CD14-positive monocyte (primary cell): ENCODE measurements around the gene MBP. TPM values are rescaled to one million over a fixed set of nuclear protein-coding genes. Genes with fewer than 3 reads are reported as not detected.

Experiments used
- DNase-seq, 3 donors: peaks; one replicate each; pipeline ENCODE4 v3.0.0-alpha.2; 2011 to 2022
- H2AFZ ChIP-seq: 2 replicates; pipeline ENCODE4 v1.6.0; 2012; ENCODE audit warnings: mild to moderate bottlenecking, low read depth, low read length, inconsistent platforms; ENCODE audit not compliant: insufficient read depth, poor library complexity, severe bottlenecking
- H3K27ac ChIP-seq, 2 donors: 1 replicate in 1 of 2; 2 replicates in 1 of 2; pipeline ENCODE4 v1.5.1; 2012 to 2013; ENCODE audit warnings: low read length in 2 of 2, control low read depth in 1 of 2, inconsistent platforms in 1 of 2, low read depth in 1 of 2, mild to moderate bottlenecking in 1 of 2
- H3K27me3 ChIP-seq, 2 donors: one replicate each; pipeline versions ENCODE4 v1.6.0 to v1.6.1; 2011 to 2013; ENCODE audit warnings: low read length in 2 of 2; ENCODE audit not compliant: control insufficient read depth in 2 of 2, insufficient read depth in 2 of 2
- H3K36me3 ChIP-seq, 2 donors: replicated peaks in 1 of 2; 1 replicate in 1 of 2; 2 replicates in 1 of 2; pipeline versions ENCODE4 v1.5.1 to v1.6.1; 2012 to 2013; ENCODE audit warnings: low read length in 2 of 2, control low read depth in 1 of 2, inconsistent platforms in 1 of 2, mild to moderate bottlenecking in 1 of 2; ENCODE audit not compliant: insufficient read depth in 2 of 2, control insufficient read depth in 1 of 2
- H3K4me1 ChIP-seq, 2 donors: 1 replicate in 1 of 2; 2 replicates in 1 of 2; pipeline versions ENCODE4 v1.5.1 to v1.6.1; 2012 to 2013; ENCODE audit warnings: low read length in 2 of 2, control low read depth in 1 of 2, inconsistent platforms in 1 of 2, mild to moderate bottlenecking in 1 of 2, moderate library complexity in 1 of 2; ENCODE audit not compliant: insufficient read depth in 2 of 2, control insufficient read depth in 1 of 2
- H3K4me2 ChIP-seq: replicated peaks from 2 replicates; pipeline ENCODE3; 2012; ENCODE audit warnings: low read length, moderate library complexity, mild to moderate bottlenecking; ENCODE audit not compliant: poor library complexity, severe bottlenecking; ENCODE audit errors: extremely low read depth
- H3K4me3 ChIP-seq, 3 experiments: fragments of 200-600 bp in 1 of 3; sonication (generic) in 1 of 3; replicated peaks in 1 of 3; 1 replicate in 2 of 3; 2 replicates in 1 of 3; pipeline ENCODE4 v1.5.1; 2011 to 2013; ENCODE audit warnings: low read length in 3 of 3, mild to moderate bottlenecking in 3 of 3, control low read depth in 2 of 3, low read depth in 2 of 3, inconsistent platforms in 1 of 3, moderate library complexity in 1 of 3
- H3K79me2 ChIP-seq: 2 replicates; pipeline ENCODE4 v1.6.0; 2012; ENCODE audit warnings: mild to moderate bottlenecking, control low read depth, inconsistent platforms, low read length, moderate library complexity; ENCODE audit not compliant: insufficient read depth
- H3K9ac ChIP-seq: 2 replicates; pipeline ENCODE4 v1.6.0; 2017; ENCODE audit warnings: low read length, mild to moderate bottlenecking; ENCODE audit not compliant: insufficient read depth, poor library complexity, severe bottlenecking
- H3K9me3 ChIP-seq, 2 donors: replicated peaks in 1 of 2; 1 replicate in 1 of 2; 2 replicates in 1 of 2; pipeline versions ENCODE4 v1.5.1 to v1.6.1; 2012 to 2013; ENCODE audit warnings: low read length in 2 of 2, control low read depth in 1 of 2; ENCODE audit not compliant: control insufficient read depth in 1 of 2, insufficient read depth in 1 of 2
- H4K20me1 ChIP-seq: 2 replicates; pipeline ENCODE4 v1.6.0; 2012; ENCODE audit warnings: mild to moderate bottlenecking, low read length, control low read depth, moderate library complexity; ENCODE audit not compliant: insufficient read depth
- H3K27ac Mint-ChIP-seq, 7 donors: one replicate each; pipeline ENCODE4 v1.8.0; 2020; ENCODE audit warnings: mild to moderate bottlenecking in 7 of 7, mixed read lengths in 7 of 7, moderate library complexity in 6 of 7, inconsistent platforms in 2 of 7
- H3K27me3 Mint-ChIP-seq, 3 donors: one replicate each; pipeline ENCODE4 v1.8.0; 2021 to 2022; ENCODE audit warnings: low read depth in 3 of 3, mild to moderate bottlenecking in 3 of 3, mixed read lengths in 3 of 3, moderate library complexity in 3 of 3, inconsistent platforms in 1 of 3
- H3K36me3 Mint-ChIP-seq, 2 donors: one replicate each; pipeline ENCODE4 v1.8.0; 2020; ENCODE audit warnings: mixed read lengths in 2 of 2, inconsistent platforms in 1 of 2, mild to moderate bottlenecking in 1 of 2
- H3K4me1 Mint-ChIP-seq: one replicate; pipeline ENCODE4 v1.8.0; 2020; ENCODE audit warnings: mild to moderate bottlenecking, mixed read lengths
- H3K4me3 Mint-ChIP-seq, 2 donors: one replicate each; pipeline ENCODE4 v1.8.0; 2020; ENCODE audit warnings: mild to moderate bottlenecking in 2 of 2, mixed read lengths in 2 of 2, moderate library complexity in 1 of 2
- H3K9me3 Mint-ChIP-seq, 7 donors: one replicate each; pipeline ENCODE4 v1.8.0; 2020 to 2022; ENCODE audit warnings: mixed read lengths in 7 of 7, mild to moderate bottlenecking in 6 of 7, moderate library complexity in 6 of 7, inconsistent platforms in 2 of 7
- WGBS: methylation state at CpG from one replicate; pipeline ENCODE4 v1.1.5; 2013; ENCODE audit warnings: missing lambda C conversion rate; ENCODE audit not compliant: insufficient coverage; 5-methylcytosine and 5-hydroxymethylcytosine counted together
- intact Hi-C, 2 donors: fragments of 100-400 bp; cut with micrococcal nuclease; formaldehyde crosslinking; loops; one replicate each; pipeline versions ENCODE4 v1.15.0 to v1.15.1; 2023
- polyA plus RNA-seq, 3 donors: library from polyadenylated mRNA; depleted of rRNA in 1 of 3; unstranded in 2 of 3; stranded (reverse) in 1 of 3; fragments of 300-500 nt in 2 of 3; fragments of >200 nt in 1 of 3; fragmentation: Illumina TruSeq in 2 of 3; gene quantifications; 1 replicate in 2 of 3; 2 replicates in 1 of 3; pipeline ENCODE4 v1.2.3, GENCODE V29; 2012 to 2021
- TF ChIP-seq, protein P1 (sequence below): fragments of 200-600 bp; IDR thresholded peaks from one replicate; pipeline ENCODE4 v1.8.0; 2022; ENCODE audit warnings: antibody characterized with exemption, mild to moderate bottlenecking

The MBP gene
- polyA plus RNA-seq, 3 donors = 47.7 to 81.0 (median 50.4) TPM

DNA sequence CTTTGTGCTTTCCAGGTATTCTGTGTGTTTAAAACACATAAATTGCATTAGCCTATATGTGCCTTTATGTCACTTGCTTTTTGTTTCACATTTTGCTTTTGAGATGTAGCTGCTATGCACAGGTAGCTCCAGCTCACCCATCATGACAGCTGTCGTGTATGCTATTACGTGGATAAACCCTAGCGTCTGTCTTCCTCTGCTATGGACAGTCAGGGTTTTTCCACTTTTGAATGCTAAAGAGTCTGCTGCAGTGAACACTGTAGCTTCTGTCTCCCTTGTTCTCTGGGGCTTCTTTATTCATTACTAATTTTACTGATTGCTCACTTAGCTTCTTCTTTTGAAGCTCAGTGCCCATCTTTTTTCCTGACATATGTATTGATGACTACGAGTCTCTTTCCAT lies 24.7 kb upstream of the MBP start:
- Histone ChIP-seq H3K9me3 (no peaks in the 10 kb centered on the region), H2AFZ (no peak overlapping the region), H3K27ac (no peak overlapping the region), H3K36me3 (no peaks in the 10 kb centered on the region), H4K20me1 (no peaks in the 10 kb centered on the region), H3K27me3 (no peaks in the 10 kb centered on the region), H3K4me3 (no peak overlapping the region), H3K4me1 (peaks cover 23 to 26% of the 10 kb centered on the region in 2 donors), H3K79me2 (no peaks in the 10 kb centered on the region), H3K4me2 (no peak overlapping the region), H3K9ac (no peak overlapping the region)
- Mint-ChIP-seq H3K4me1 (peaks cover 26% of the 10 kb centered on the region), H3K27me3 (peaks cover 0 to 1% (median 0%) of the 10 kb centered on the region in 3 donors), H3K4me3 (no peak overlapping the region), H3K9me3 (peaks cover 0 to 3% (median 0%) of the 10 kb centered on the region in 7 donors), H3K27ac (no peak overlapping the region), H3K36me3 (no peaks in the 10 kb centered on the region)
- DNase-seq = no peak
- TF ChIP-seq, protein P1, sequence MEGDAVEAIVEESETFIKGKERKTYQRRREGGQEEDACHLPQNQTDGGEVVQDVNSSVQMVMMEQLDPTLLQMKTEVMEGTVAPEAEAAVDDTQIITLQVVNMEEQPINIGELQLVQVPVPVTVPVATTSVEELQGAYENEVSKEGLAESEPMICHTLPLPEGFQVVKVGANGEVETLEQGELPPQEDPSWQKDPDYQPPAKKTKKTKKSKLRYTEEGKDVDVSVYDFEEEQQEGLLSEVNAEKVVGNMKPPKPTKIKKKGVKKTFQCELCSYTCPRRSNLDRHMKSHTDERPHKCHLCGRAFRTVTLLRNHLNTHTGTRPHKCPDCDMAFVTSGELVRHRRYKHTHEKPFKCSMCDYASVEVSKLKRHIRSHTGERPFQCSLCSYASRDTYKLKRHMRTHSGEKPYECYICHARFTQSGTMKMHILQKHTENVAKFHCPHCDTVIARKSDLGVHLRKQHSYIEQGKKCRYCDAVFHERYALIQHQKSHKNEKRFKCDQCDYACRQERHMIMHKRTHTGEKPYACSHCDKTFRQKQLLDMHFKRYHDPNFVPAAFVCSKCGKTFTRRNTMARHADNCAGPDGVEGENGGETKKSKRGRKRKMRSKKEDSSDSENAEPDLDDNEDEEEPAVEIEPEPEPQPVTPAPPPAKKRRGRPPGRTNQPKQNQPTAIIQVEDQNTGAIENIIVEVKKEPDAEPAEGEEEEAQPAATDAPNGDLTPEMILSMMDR = no peak
- intact Hi-C loops = no loop called here
- 97% methylated on average over 3 of the region's 4 CpGs for WGBS

DNA sequence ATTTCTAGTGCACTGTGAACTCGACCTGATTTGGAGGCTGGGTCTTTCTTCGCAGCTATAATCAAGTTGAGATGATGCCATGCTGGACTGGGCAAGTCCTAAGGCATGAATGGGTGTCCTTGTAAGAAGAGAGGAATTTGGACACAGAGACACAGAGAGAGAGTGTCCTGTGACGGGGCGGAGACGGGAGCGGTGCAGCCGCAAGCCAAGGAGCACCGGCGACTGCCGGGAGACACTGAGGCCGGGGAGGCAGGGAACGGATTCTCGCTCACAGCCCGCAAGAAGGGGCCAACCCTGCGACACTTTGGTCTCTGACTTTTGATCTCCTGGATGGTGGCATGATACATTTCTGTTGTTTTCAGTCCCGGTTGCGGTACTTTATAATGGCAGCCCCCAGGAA lies 22.4 kb upstream of the MBP start:
- DNase-seq = no peak
- Histone ChIP-seq H3K9me3 (no peaks in the 10 kb centered on the region), H3K27me3 (no peaks in the 10 kb centered on the region), H3K4me2 (no peak overlapping the region), H2AFZ (no peak overlapping the region), H3K36me3 (no peaks in the 10 kb centered on the region), H3K9ac (no peak overlapping the region), H3K4me1 (peaks cover 2 to 3% of the 10 kb centered on the region in 2 donors), H3K4me3 (no peak overlapping the region), H3K27ac (no peak overlapping the region), H4K20me1 (no peaks in the 10 kb centered on the region), H3K79me2 (no peaks in the 10 kb centered on the region)
- Mint-ChIP-seq H3K4me1 (peaks cover 6% of the 10 kb centered on the region), H3K9me3 (peaks cover 0 to 3% (median 0%) of the 10 kb centered on the region in 7 donors), H3K27me3 (peaks cover 0 to 1% (median 0%) of the 10 kb centered on the region in 3 donors), H3K4me3 (no peak overlapping the region), H3K36me3 (no peaks in the 10 kb centered on the region), H3K27ac (no peak overlapping the region)
- intact Hi-C loops = no loop called here
- 91% methylated on average over 17 of the region's 17 CpGs for WGBS
- TF ChIP-seq, protein P1 = no peak
